H1 (cell line): ENCODE data around the gene FAM114A2. TPM values are rescaled to one million over a fixed set of nuclear protein-coding genes. Genes with fewer than 3 reads are reported as not detected.

Experiments
- EGR1 ChIP-seq: IDR thresholded peaks from 2 replicates; pipeline ENCODE4 v1.6.1; 2011; ENCODE audit warnings: low read depth, low read length, borderline replicate concordance
- POLR2AphosphoS5 ChIP-seq: IDR thresholded peaks from 2 replicates; pipeline ENCODE4 v1.6.1; 2011; ENCODE audit warnings: low read depth, low read length
- SIRT6 ChIP-seq: IDR thresholded peaks from one replicate; pipeline ENCODE4 v1.7.1; 2012; ENCODE audit warnings: low read length, inconsistent platforms
- USF2 ChIP-seq: IDR thresholded peaks from 2 replicates; pipeline ENCODE4 v1.6.1; 2011; ENCODE audit warnings: low read length, improper control_type of control experiment
- polyA plus RNA-seq, 7 experiments: library from polyadenylated mRNA; depleted of rRNA in 3 of 7; stranded (reverse) in 5 of 7; unstranded in 2 of 7; fragments of >200 nt in 5 of 7; fragments of 200-250 nt in 2 of 7; gene quantifications; 1 replicate in 5 of 7; 2 replicates in 1 of 7; 4 replicates in 1 of 7; pipeline versions ENCODE4 v1.2.1 to v1.2.3, GENCODE V29; 2011 to 2013; ENCODE audit warnings: missing spikeins in 2 of 7, mixed read lengths in 2 of 7
- total RNA-seq: library from RNA; stranded (reverse); fragmentation: NEBNext Ultra II Directional; extraction: Animal tissue kit (Norgen Biotek cat#: 25700); gene quantifications from 2 replicates; pipeline ENCODE4 v1.2.1, GENCODE V29; 2021

FAM114A2 gene
- total and polyA plus RNA-seq, 2 of the 8 experiments (the other 6 are each of a cell fraction or from before 2014, with no cell fraction given), result 3.8 to 9.2 TPM

GRCh38 chr5:153970496-153970895, 68.2 kb downstream of the FAM114A2 start (continued):
- TF ChIP-seq USF2 (no peak), SIRT6 (no peak), EGR1 (no peak), POLR2AphosphoS5 (no peak)
